Measurements from ENCODE around the gene PIGN. TPM values are rescaled to one million over a fixed set of nuclear protein-coding genes. Genes with fewer than 3 reads are reported as not detected.

The PIGN gene
- polyA plus RNA-seq, 4 donors = 27.5 to 38.2 (median 31.9) TPM

GRCh38 chr18:62018759-62019041, 168.2 kb downstream of the PIGN start:
- DNase-seq (ENCODE audit: low read depth in 4 of 4, low spot score in 3 of 4) = no peak

DNA sequence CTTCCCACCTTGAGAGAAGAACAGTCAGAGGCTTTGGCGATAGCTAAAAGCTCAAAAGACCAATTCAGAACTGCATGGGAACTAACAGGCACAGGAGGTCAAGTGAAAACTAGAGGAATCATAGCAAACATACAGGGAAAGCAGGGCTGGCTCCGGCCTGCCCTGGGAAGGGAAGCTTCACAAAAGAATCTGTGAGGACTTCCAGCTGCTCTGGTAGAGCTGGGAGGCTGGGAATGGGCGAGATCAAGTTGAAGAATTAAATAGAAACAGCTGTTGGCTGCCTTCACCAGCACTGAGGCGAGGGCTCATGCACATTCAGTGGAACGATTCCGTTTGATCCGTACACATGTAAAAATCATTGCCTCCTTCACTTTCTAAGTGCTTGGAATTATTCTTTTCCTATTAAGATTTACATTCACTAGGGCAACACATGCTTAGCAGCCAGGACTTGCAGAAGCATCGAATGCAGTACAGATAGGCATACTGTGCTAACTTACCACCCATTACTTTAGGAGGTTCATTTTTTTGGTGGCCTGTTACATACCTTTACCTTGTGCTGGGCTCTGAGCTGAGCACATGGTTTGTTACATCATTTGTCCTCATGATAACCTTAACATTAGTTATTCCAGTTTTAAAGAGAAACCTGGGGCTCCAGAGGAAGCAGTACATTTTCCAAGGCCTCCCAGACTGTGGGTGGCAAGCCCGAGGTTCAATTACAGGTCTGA, 168.7 kb downstream of the PIGN start:
- DNase-seq (ENCODE audit: low read depth in 4 of 4, low spot score in 3 of 4) = peak; percentile 67 to 83 (median 76)

DNA sequence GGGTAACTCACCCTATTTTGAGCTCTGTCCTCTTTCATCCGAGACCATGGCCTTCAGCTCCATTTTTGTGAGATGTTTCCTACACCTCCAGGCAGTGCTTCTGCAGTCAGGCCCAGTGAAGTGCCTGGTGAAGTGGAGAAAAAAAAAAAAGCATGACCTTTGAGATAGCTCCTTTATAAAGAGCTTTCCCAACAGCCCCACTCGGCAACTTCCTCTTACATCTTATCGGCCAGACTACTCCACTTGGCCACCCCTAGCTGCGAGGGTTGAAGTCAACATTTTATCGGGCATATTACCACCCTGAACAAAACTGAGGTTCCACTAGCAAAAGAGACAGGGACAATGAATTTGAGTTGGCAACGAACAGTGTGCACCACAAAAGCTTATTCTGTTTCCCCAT, 169.2 kb downstream of the PIGN start:
- no peak for DNase-seq (ENCODE audit: low read depth in 4 of 4, low spot score in 3 of 4)

DNA sequence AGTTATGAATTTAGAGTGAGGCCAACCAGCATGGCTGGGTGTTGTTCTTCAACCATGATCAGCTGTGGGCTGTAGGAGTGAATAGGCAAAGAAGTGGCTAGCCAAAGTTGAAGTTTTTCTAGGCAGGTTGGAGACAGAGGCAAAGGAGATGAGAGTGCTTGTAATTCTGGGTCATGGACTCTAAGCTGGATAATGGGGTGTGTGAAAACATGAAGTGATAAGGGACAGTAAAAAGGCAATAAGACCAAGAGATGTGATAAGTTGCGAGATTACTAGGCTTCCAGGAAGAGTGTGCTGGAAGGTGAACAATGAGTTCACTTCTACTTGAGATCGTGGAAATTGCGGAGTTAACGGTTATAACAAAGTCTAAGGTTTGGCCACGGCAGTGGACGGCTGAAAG, 175.4 kb downstream of the PIGN start:
- no peak for DNase-seq (ENCODE audit: low read depth in 4 of 4, low spot score in 3 of 4)

DNA sequence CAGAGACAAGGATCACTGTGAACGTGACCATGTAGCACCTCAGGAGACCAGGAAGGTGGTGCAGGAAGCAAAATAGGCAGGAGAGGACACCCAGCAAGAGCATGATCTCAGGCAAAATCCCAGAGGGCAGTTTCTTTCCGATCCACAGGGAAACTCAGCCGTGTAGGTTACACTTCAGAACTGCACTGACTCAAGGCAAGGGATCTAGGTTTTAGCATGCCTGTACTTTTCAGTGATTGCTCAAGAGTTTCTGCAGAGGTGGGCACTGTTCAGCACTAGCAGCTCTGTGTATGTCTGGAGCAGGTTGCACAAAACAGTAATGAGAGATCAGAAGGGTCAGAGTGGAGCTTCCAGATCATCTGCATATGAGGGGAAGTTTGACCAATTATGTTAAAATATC, 177.3 kb downstream of the PIGN start:
- DNase-seq (ENCODE audit: low read depth in 4 of 4, low spot score in 3 of 4) = no peak

- no peak for DNase-seq (ENCODE audit: low read depth in 4 of 4, low spot score in 3 of 4)
These were observed 185.5 kb downstream of the PIGN start for GRCh38 chr18:62001396-62001795.

DNA sequence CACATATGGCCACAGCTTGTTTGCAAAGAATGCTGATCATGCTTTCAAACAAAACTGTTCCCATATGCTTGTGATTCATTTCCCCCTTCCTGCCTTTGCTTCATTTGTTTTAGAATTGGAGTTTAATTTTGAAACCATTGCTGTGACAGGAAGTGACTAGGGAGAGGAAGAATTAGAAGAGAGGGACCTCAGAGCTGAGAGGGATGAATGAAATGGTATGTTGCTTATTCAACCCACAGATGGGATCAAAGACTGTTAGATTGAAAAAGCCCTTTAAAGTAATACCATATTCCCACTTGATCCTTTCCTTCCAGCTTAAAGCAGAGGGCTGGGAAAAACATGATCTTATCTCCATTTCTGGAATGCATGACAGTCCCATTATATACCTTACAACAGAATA, 187.9 kb downstream of the PIGN start:
- DNase-seq (ENCODE audit: low read depth in 4 of 4, low spot score in 3 of 4) = no peak

GRCh38 chr18:61998335-61998734, 188.5 kb downstream of the PIGN start:
- no peak for DNase-seq (ENCODE audit: low read depth in 4 of 4, low spot score in 3 of 4)

DNA sequence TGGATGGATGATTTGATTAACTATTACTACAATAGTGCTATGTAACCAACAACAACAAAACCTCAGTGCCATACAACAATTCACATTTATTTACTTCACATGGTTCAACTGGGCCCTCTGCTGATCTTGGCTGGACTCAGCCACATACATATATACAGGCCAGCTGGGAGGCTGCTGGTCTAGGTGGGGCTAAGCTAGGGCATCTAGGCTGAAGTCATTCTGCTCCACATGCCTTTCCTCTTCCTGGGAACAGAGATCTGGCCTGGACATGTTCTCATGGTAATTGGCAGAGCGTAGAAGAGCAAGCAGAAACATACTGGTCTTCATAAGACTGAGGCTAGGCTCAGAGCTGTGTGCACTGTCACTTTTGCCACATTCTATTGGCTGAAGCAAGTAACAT, 191.2 kb downstream of the PIGN start:
- DNase-seq (ENCODE audit: low read depth in 4 of 4, low spot score in 3 of 4) = no peak

DNA sequence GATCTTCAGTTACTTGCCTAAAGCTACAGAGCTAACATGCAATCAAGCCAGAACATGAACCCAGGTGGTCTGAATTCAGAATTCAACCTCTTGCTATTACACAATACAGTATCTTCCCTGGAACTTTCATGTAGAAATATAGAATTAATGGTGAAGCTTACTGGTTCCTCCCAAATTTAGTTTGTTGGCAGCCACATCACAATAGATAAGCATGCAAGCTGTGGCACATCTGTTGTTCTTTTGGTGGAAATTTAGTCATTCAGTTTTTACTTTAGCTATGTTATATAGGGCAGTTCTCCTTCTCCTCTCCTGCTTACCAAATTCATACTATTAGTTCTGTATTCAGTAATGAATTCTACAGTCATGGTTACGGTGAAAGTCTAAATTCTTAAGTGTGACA, 193.0 kb downstream of the PIGN start:
- no peak for DNase-seq (ENCODE audit: low read depth in 4 of 4, low spot score in 3 of 4)

GRCh38 chr18:61992923-61993322, 193.9 kb downstream of the PIGN start:
- no peak for DNase-seq (ENCODE audit: low read depth in 4 of 4, low spot score in 3 of 4)

- no peak for DNase-seq (ENCODE audit: low read depth in 4 of 4, low spot score in 3 of 4)
These were observed 194.6 kb downstream of the PIGN start for GRCh38 chr18:61992285-61992684.

DNA sequence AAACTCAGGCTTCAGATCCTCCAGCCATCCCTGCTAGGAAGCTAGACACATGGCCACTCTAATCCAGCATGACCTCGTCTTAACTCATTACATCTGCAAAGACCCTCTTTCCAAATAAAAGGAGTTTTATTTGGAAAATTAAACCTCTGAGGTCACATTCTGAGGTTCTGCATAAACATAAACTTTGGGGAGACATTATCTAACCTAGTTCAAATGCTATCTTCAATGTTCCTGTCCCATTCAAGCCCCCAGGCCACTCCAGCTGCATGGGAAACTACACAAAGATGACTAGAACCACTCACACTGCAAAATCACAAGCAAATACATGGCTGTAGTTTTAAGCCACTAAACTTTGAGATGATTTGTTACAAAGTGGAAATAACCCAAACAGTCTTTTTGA, 195.0 kb downstream of the PIGN start:
- no peak for DNase-seq (ENCODE audit: low read depth in 4 of 4, low spot score in 3 of 4)

- no peak for DNase-seq (ENCODE audit: low read depth in 4 of 4, low spot score in 3 of 4)
These were observed 195.7 kb downstream of the PIGN start for GRCh38 chr18:61991201-61991600.

Other genes with a start within 250 kb of the PIGN start
- 10 to 100 TPM; 31.8 to 41.2 (median 37.4) TPM for gene RELCH, start 199 bp upstream of the PIGN start, polyA plus RNA-seq (ENCODE audit: insufficient read length in 4 of 4)
- 1 to 10 TPM; 1.9 to 3.1 (median 2.4) TPM for gene TNFRSF11A, start 138.3 kb upstream of the PIGN start, polyA plus RNA-seq (ENCODE audit: insufficient read length in 4 of 4)